ENCODE data around the gene SCN8A.

Gene SCN8A

GRCh38 chr12:51833448-51834227 lies 242.6 kb downstream of the SCN8A start:
- DNase-seq (ENCODE audit: low read depth), result no peak

DNA sequence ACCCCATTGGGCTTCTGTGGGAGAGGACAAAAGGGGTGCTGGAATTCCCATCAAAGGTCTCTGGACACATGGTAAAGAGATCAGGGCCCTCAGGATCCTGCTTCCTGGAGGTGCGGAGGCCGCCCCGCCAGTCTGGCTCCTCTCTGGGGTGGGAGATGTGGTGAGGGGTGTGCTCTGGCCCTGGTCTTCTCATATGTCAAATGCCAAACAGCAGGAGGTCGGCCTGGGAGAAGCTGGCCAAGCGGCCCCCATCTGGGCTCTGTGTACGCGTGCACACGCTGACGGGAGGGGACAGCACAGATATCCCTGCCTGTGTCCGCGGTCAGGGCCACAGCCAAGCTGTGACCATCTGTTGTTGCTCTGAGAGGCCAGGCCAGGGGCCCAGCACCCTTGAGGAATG lies 243.4 kb downstream of the SCN8A start:
- no peak for DNase-seq (ENCODE audit: low read depth)

- DNase-seq (ENCODE audit: low read depth), result no peak
Observed at GRCh38 chr12:51836041-51836826, 245.2 kb downstream of the SCN8A start.

GRCh38 chr12:51836827-51837173 lies 245.8 kb downstream of the SCN8A start:
- no peak for DNase-seq (ENCODE audit: low read depth)

- DNase-seq (ENCODE audit: low read depth), result no peak
Observed at GRCh38 chr12:51837286-51837685, 246.3 kb downstream of the SCN8A start.

GRCh38 chr12:51838036-51838435 lies 247.0 kb downstream of the SCN8A start:
- DNase-seq (ENCODE audit: low read depth), result no peak

- DNase-seq (ENCODE audit: low read depth), result no peak
Observed at GRCh38 chr12:51838762-51839161, 247.7 kb downstream of the SCN8A start.

- DNase-seq (ENCODE audit: low read depth), result no peak
Observed at GRCh38 chr12:51839310-51839947, 248.4 kb downstream of the SCN8A start.

GRCh38 chr12:51840966-51841365 lies 249.9 kb downstream of the SCN8A start:
- DNase-seq (ENCODE audit: low read depth), result no peak

DNA sequence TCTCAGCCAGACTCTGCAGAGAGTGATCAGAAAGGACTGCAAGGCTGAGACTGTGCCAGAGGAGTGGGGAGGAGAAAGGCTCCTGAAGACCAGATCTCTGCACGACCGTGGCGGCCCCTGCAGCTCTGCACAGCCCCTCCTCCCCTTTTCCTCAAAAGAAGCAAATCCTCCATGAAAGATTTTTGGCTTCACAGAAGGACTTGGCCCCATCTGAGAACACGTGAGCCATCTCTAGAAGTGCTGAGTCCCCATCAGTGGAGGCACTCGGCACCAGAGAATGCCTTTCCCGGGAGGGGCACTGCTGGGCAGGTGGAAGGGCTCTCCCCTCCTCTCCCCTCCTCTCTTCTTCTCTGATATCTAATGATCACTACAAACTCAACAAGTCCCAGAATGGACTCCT lies 250.7 kb downstream of the SCN8A start:
- no peak for DNase-seq (ENCODE audit: low read depth)

DNA sequence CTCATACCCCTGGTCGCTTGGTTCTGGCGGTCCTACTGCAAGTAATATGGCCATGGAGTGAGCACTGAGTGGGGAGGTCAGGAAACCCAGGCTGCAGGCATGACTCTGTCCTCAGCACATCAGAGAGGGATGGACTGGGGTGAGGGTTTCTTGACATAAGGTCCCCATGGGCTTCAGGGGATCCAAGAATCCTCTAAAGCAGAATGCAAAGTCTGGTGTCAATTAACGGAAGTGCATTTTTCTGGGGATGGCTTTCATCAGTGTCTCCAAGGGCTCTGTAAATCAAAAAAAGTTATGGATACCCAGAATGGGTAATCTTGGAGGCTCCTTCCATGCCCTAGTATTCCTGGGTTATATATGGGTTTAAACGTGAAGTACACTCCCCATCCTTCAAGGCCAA lies 253.8 kb downstream of the SCN8A start:
- DNase-seq (ENCODE audit: low read depth), result no peak

DNA sequence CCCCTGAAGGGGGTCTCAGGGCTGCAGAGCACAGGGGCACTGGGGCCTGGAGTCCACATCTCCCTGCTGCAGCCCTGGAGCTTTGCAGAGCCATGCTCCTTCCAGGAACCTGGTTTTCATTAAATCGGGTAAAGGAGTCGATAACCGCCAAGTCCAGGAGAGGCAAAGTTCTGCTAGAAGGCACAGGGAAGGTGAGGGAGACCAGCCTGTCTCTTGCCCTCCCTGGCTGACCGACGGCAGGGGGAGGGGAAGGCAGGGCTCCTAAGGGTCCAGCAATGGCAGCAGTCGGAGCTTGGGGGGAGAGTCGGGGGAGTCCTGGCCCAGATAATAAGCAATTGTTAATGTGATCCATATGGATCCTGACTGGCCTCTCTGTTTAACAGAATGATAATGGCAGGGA lies 254.4 kb downstream of the SCN8A start:
- no peak for DNase-seq (ENCODE audit: low read depth)

DNA sequence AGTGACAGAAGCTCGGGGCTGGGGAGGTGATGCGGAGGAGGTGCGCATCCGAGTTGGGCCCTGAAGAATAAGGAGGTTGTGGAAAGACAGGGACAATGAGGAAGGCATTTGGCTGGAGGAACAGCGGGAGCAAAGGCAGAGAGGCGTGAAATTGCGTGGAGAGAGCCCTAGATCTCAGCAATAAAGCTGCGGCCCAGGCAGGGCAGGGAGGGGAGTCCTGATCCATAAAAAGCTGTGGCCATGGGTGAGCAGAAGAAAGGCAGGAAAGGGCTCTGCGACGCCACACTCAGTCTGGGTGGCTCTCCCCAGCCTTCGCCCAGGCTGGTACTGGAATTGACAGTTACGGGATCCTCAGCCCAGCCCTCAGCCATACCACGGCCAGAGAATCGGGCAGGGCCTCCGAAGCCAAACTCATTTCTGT lies 255.2 kb downstream of the SCN8A start:
- no peak for DNase-seq (ENCODE audit: low read depth)

GRCh38 chr12:51846911-51847642 lies 256.0 kb downstream of the SCN8A start:
- DNase-seq (ENCODE audit: low read depth), result no peak

DNA sequence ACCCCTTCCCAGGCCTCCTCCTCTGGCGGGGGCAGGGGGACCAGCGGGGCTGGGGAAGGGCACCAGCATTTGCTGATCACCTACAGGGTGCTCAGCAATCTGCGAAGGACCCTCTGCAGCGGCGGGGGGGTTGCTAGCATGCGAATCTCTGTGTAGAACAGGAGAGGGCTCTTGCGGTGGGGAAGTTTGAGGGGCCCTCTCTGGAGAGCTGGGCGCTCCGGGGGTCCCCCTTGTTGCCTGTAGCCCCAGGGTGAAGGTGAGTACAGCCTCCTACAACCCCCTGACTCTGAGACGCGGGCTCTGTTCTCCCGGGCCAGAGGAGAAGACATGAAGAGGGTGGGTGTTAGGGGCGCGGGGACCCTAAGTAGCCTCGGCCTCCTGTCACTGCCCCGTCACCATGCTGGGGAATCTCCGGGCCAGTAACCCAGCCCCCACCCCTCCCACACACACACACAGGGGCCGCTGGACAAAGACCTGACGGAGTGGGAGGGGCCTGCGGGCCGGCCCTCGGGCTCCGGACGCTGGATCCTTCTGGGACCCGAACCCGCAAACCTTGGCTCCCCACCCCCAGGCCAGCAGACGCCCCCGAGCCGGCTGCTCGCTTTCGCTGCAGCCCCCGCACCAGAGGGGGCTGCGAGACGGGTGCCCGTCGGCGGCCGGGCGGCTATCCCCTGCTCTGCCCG lies 256.8 kb downstream of the SCN8A start:
- no peak for DNase-seq (ENCODE audit: low read depth)

DNA sequence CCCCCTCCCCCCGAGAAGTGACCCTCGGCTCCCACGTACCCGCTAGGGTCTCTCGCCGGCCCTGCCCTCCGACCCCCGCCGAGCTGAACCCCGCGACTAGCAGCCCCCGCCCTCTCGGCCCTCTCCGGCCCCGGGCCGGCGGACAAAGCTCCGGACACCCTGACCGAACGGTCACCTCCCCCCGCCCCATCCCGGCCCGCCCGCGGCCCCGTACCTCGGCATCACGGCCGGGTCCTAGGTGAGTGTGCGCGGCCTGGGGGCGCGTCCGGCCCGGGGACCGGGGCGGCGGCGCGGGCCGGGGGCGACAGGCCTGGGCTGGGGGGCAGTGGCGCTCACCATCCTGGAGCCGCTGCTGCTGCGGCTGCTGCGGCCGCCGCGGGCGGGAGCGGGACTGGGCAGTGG lies 257.3 kb downstream of the SCN8A start, which contains the start of gene FIGNL2:
Gene FIGNL2, minus strand, starts transcription at position 393 of the 402 bp plus-strand sequence. CDS start 26,305 bp downstream, outside the sequence.
- no peak for DNase-seq (ENCODE audit: low read depth)

DNA sequence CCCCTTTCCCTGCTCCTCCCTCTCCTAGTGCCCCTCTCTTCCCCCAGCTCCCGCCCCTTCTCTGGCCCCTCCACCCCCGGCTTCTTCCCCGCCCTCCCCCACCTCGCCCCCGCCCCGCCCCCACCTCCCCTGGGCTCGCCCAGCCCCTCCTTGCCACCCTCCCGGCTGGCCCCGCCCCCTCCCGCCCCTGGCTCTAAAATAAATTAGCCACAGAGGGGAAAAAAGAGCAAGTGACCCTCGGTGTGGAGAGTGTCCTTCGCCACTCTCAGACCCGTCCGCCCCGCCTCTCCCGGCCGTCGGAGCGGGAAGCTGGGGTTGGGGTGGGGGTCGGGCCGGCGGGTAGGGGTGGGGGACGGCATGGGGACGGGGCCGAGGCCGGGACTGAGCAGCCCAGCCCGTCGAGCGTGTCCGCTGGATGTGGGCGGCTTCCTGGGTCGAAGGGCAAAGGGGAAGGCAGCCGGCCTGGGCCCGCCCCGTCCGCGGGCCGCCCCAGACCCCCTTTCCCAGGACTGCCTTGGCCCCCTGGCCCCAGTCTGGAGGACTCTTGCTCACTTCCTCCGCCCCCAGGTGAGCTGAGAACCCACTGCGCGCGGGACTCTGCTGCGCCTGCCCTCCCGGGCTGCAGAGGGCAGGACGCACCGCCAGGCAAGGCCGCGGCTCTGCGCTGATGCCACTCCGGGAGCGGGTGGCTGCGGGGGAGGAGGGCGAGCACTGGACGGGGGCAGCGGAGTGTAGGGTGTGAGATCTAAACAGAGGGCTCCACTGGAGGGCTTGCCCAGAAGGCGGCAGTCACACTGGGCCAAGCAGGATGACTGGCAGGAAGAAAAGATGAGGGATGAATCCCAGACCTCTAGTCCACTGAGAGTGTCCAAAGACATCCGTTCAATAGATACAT lies 258.1 kb downstream of the SCN8A start:
- no peak for DNase-seq (ENCODE audit: low read depth)

- no peak for DNase-seq (ENCODE audit: low read depth)
Observed at GRCh38 chr12:51850081-51850964, 259.3 kb downstream of the SCN8A start.

- DNase-seq (ENCODE audit: low read depth), result no peak
Observed at GRCh38 chr12:51850965-51851299, 259.9 kb downstream of the SCN8A start.

Measured in fibroblast of the conjunctiva (primary cell).